Skeletal muscle cell (primary cell): ENCODE measurements around the gene STAMBPL1.

ENCODE experiments used
- DNase-seq: peaks from one replicate; pipeline ENCODE4 v3.0.0-alpha.2; 2010; ENCODE audit warnings: low read depth
- H3K4me3 ChIP-seq: 2 replicates; pipeline ENCODE4 v1.5.1; 2011; ENCODE audit warnings: low read depth, mild to moderate bottlenecking, control low read depth, low read length, moderate library complexity

The STAMBPL1 gene

GRCh38 chr10:88941026-88941425 lies 61.0 kb downstream of the STAMBPL1 start:
- H3K4me3 ChIP-seq: no peak overlapping the region
- no peak for DNase-seq

GRCh38 chr10:88943778-88944177 lies 63.7 kb downstream of the STAMBPL1 start:
- H3K4me3 ChIP-seq: no peak overlapping the region
- no peak for DNase-seq

- H3K4me3 ChIP-seq: no peak overlapping the region
- DNase-seq: no peak
Observed at GRCh38 chr10:88944813-88945212, 64.8 kb downstream of the STAMBPL1 start.

- no peak for DNase-seq
- no peak overlapping the region for H3K4me3 ChIP-seq
Observed at GRCh38 chr10:88946200-88946599, 66.2 kb downstream of the STAMBPL1 start.

DNA sequence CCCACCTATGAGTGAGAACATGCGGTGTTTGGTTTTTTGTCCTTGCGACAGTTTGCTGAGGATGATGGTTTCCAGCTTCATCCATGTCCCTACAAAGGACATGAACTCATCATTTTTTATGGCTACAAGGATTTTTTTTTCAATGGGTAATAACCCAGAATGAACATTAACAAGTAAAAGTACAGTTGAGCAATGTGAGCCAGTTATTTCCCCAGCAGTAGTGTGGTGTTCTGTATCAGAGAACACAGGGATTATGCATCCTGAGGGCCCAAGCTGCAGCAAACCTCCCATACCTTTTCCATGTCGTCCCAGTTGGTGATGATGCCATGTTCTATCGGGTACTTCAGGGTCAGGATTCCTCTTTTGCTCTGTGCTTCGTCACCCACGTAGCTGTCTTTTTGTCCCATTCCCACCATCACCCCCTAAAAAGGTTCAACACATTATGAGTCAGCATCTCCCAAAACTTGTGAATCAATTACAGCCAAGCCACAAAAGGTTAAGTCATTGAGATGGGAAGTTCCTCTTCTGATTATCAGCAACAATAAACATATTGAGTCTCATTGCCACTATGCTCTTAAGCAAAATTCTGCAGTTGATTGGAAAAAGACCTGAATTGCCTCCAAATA lies 67.0 kb downstream of the STAMBPL1 start:
- no peak for DNase-seq
- no peak overlapping the region for H3K4me3 ChIP-seq

GRCh38 chr10:88949051-88949450 lies 69.0 kb downstream of the STAMBPL1 start:
- DNase-seq: no peak
- H3K4me3 ChIP-seq: no peak overlapping the region

- DNase-seq: no peak
- no peak overlapping the region for H3K4me3 ChIP-seq
Observed at GRCh38 chr10:88949912-88950837, 70.1 kb downstream of the STAMBPL1 start.

DNA sequence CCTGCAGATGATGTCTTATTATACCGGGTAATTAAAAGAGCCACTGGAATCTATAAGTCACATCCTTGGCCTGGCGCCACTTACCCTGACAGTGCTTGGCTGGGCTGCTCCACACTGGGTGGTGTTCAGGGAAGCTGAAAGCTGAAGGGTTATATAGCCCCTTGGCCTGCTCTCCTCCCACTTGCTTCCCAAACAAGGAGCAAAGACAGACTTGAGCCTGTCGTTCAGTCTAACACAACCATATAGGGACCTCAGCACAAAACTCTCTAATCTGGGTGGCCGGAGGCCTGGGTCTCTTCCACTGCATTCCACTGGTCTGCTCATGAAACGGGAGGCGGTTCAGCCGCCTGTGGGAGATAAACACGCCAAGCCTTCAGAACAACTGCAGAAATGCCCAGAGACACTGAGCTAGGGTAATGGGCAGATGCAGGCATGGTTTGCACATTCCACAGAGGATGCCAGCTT lies 72.6 kb downstream of the STAMBPL1 start, which contains the start of gene ACTA2:
Gene ACTA2 (minus strand): TSS at position 127 of the 465 bp plus-strand sequence. CDS start 3,843 bp downstream, outside the sequence.
- H3K4me3 ChIP-seq: peak within 1 kb of the TSS; percentile 23
- no peak for DNase-seq

GRCh38 chr10:88953662-88954061 lies 73.6 kb downstream of the STAMBPL1 start:
- no peak overlapping the region for H3K4me3 ChIP-seq
- DNase-seq: no peak

DNA sequence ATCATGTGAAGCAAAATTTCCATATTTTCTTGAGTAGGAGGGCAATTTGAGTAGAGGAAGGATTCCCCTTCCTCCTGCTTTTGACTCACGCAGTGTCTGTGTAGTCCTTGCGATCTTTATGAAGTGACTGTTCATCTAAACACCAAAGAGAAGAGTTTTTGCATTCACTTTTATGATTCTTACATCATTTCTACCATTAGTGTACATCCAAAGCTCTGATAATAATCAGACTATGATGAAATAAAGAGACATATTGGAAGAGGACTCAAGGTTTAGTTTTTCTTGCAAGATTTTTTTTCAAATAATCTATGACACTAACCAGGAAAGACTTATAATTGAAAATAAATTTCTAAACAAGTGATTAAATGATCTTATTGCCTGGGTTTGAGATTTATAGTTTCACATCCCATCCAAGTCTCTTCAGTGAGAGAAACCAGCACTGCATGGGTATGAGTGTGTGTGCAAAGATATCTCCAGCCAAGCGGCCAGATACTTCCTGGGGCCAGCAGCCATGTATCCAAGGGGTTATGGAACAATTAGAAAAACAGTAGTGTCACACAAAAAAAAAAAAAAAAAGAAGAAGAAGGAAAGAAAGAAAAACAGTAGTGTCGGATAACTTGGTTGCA lies 74.5 kb downstream of the STAMBPL1 start:
- no peak overlapping the region for H3K4me3 ChIP-seq
- no peak for DNase-seq

DNA sequence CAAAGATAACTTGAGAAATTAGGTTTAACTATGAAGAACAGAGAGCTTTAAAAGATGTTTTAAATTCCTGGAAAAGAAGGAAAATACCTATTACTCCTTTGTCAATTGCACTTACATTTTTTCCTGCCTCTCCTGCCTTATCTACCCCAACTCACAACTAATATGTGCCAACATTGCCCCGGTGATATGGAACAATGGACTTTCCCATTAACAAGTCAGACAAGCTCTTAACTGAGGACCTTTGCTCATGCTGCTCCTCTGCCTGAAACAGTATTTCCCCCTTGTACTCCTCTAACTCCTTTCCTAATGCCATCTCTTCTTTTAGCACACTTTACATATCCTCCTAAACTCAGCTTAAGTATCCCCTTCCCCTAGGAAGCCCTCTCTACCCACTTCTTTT lies 77.3 kb downstream of the STAMBPL1 start:
- no peak overlapping the region for H3K4me3 ChIP-seq
- no peak for DNase-seq

GRCh38 chr10:88958721-88959120 lies 78.7 kb downstream of the STAMBPL1 start:
- no peak overlapping the region for H3K4me3 ChIP-seq
- no peak for DNase-seq

DNA sequence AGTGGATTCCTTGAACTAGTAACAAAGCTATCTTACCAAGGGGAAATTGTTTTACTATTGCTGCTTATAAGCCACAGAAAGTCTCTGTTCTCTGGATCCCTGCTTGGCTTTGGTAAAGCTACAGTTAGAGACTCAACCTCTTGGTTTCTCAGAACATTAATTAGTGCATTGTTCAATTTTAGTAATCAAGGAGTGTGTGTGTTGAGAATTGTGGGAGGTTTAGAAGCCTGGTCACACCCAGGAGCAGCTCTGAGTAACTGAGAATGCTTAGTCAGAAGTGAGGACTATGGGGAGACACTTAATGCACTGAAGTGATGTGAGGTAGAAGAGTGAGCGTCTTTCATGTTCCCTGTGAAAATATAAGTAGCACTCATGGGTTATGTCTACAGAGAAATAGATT lies 80.8 kb downstream of the STAMBPL1 start:
- H3K4me3 ChIP-seq: no peak overlapping the region
- DNase-seq: no peak

- H3K4me3 ChIP-seq: no peak overlapping the region
Observed at GRCh38 chr10:88961266-88961665, 81.2 kb downstream of the STAMBPL1 start.

GRCh38 chr10:88962336-88962735 lies 82.3 kb downstream of the STAMBPL1 start:
- DNase-seq: no peak

More at GRCh38 chr10:88961266-88961665, 81.2 kb downstream of the STAMBPL1 start:
- DNase-seq: no peak

DNA sequence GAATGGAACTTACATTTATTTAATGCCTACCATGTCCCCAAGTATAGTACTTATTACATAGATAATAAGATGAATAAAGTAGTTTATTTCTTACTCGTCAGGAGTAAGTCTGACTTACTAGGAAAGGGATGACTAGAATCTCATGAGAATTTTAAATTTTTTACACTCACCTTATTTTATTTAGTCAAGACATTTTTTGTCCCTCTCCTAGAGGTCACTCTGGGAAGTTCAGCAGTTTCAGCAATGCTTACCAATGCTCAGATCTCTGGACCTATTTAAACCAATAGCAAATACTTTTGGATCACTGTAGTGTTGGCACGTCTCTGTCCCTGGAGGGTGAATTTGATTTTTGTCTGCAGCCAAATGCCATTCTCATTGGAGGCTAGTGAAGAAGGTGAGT lies 83.3 kb downstream of the STAMBPL1 start:
- H3K4me3 ChIP-seq: no peak overlapping the region
- no peak for DNase-seq

More at GRCh38 chr10:88962336-88962735, 82.3 kb downstream of the STAMBPL1 start:
- H3K4me3 ChIP-seq: no peak overlapping the region

DNA sequence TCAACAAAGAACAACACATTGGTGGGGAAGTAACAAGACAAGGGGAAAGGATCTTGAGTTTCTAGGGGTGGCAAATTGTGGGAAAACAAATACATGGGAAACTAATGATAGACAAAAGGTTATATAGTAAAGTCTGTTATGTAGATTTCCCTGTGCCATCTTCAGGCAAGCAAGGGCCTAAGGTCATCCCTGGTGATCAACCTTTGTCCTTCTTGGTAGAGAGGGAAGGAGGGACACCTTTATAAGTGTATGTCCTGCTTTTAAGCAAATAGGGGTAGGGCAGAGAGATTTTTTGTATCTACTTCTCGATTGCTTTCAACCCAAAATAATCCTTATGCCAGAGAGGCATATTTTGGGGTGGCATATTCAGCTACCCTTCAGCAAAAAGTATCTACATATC lies 84.3 kb downstream of the STAMBPL1 start:
- DNase-seq: no peak
- no peak overlapping the region for H3K4me3 ChIP-seq

GRCh38 chr10:88964869-88965415 lies 84.9 kb downstream of the STAMBPL1 start:
- no peak overlapping the region for H3K4me3 ChIP-seq

DNA sequence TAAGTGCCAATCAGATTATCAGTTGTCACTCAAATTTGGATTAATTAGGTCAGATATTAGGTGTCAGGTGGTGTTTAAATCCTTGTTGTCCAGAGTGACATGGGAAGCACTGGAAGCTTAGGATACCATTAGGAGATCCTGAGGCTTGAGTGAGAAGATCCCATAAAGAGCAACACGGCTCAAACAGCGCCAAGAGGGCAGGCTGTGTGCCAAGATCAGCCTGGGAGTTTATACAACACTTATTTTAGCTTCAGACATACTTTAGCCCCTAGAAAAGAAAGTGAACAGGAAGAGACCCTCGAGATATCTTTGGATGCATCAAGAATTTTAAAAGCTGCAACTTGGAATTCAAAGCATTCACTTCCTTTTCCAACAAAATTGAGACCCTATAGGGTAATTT lies 86.8 kb downstream of the STAMBPL1 start:
- no peak for DNase-seq
- no peak overlapping the region for H3K4me3 ChIP-seq

More at GRCh38 chr10:88964869-88965415, 84.9 kb downstream of the STAMBPL1 start:
- DNase-seq: no peak

DNA sequence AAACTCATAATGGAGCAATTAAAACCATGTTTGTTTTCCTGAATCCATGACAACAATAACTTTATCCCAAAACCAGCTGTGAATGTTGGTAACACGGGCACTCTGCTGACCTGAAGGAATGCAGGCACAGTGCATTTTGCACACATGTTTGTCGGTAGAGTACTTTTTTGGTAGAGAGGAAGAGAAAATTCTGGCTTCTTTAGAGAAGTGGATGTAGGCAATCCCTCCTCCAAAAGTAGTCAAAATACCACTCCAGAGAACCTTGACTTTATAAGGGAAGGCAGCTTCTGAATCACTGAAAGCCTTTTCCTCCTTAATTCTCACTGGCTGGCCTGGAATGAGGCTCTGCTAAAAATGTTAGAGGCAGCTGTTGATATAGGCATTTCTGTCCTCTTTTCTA lies 88.3 kb downstream of the STAMBPL1 start:
- H3K4me3 ChIP-seq: no peak overlapping the region
- DNase-seq: no peak
